NCI-H1092 treated with DMSO at 0.1 percent for 48 hours (cell line): ENCODE results near the gene CD248.
A peak's percentile ranks its signal among the peaks of the same experiment; 100 is the strongest.
"Not testable (repeated sequence)": the region's sequence is repeated elsewhere in the genome, so short reads cannot be mapped to it uniquely, and the experiment has no call there.

Experiments used
- DNase-seq: peaks from one replicate; lab custom pipeline; 2025; lab: John Stamatoyannopoulos, UW

CD248 gene

GRCh38 chr11:66313321-66314185, 3.3 kb downstream of the CD248 start:
- no peak for DNase-seq

- peak; percentile 90 for DNase-seq
Observed at GRCh38 chr11:66312549-66313320, 4.1 kb downstream of the CD248 start.

DNA sequence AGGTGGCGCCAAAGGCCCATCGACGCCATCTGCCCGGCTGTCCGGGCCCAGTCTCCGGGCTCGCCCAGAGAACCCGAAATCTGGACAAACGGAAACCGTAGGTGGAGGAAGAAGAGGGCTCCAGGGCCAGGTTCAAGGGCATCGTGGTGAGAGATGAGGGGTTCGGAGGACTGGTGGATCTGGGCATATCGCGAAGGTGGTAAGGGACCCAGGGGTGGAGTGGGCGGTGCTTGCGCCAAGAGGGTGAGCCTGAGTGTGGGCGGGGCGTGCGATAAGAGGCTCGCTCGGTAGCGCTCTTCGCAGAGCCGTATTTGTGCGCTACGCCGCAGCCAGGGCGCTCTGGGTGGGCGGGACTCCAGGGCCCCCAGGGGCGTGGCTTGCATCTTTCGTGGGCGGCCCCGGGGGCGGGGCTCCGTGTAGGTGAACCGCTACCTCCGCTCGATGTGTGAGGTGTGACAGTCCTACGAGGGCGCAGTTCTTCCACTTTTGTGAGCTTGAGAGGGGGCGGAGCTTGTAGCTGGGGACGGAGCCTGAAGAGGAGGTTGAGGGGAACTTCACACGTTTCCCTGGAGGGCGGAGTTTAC, 4.8 kb downstream of the CD248 start:
- DNase-seq: peak; percentile 95

GRCh38 chr11:66311470-66311964, 5.3 kb downstream of the CD248 start:
- no peak for DNase-seq

GRCh38 chr11:66310803-66311440, 5.9 kb downstream of the CD248 start:
- DNase-seq: not testable (repeated sequence)

- no peak for DNase-seq
Observed at GRCh38 chr11:66310324-66310723, 6.5 kb downstream of the CD248 start.

DNA sequence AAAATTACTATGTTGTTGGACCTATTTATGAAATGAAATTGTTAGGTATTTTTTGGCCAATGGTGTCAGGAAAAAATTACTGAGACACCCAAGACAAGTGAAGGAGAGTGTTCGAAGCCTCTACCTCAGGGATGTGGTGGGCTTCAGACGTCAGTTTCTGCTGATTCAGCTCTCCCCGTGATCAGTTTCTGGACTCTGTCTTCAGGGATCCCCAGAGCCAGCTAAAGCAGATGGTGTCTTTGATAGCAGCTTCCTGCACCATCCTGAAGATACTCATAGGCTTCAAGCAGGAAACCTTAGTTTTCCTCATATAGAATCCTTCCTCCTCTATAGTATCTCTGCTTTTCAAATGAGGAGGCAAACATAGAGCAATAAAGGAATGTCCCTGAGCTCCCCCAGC, 7.4 kb downstream of the CD248 start:
- DNase-seq: no peak

- DNase-seq: no peak
Observed at GRCh38 chr11:66302656-66303055, 14.2 kb downstream of the CD248 start.

- no peak for DNase-seq
Observed at GRCh38 chr11:66299186-66299585, 17.7 kb downstream of the CD248 start.

GRCh38 chr11:66297610-66298009, 19.2 kb downstream of the CD248 start:
- DNase-seq: no peak

DNA sequence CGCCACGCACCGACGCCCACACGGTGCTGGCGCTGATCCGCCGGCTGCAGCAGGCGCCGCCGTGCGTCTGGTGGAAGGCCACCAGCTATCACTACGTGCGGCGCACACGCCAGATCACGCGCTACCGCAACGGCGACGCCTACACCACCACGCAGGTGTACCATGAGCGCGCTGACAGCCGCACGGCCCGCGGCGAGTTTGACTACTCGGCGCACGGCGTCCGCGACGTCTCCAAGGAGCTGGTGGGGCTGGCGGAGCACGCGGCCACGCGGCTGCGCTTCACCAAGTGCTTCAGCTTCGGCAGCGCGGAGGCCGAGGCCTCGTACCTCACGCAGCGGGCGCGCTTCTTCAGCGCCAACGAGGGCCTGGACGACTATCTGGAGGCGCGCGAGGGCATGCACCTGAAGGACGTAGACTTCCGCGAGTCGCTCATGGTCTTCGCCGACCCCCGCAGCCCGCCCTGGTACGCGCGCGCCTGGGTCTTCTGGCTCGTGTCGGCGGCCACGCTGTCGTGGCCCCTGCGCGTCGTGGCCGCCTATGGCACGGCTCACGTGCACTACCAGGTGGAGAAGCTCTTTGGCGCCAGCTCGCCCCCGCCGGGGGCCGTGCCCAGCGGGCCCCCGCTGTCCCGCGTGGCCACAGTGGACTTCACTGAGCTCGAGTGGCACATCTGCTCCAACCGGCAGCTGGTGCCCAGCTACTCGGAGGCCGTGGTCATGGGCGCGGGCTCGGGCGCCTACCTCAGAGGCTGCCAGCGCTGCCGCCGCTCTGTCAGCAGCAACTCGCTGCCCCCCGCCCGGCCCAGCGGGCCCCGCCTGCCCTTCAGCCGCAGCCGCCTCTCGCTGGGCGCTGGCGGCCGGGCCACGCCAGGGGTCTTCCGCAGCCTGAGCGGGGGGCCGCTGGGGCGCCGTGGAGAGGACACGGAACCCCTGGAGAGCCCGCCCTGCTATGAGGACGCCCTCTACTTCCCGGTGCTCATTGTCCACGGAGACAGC, 21.9 kb downstream of the CD248 start:
- no peak for DNase-seq

DNA sequence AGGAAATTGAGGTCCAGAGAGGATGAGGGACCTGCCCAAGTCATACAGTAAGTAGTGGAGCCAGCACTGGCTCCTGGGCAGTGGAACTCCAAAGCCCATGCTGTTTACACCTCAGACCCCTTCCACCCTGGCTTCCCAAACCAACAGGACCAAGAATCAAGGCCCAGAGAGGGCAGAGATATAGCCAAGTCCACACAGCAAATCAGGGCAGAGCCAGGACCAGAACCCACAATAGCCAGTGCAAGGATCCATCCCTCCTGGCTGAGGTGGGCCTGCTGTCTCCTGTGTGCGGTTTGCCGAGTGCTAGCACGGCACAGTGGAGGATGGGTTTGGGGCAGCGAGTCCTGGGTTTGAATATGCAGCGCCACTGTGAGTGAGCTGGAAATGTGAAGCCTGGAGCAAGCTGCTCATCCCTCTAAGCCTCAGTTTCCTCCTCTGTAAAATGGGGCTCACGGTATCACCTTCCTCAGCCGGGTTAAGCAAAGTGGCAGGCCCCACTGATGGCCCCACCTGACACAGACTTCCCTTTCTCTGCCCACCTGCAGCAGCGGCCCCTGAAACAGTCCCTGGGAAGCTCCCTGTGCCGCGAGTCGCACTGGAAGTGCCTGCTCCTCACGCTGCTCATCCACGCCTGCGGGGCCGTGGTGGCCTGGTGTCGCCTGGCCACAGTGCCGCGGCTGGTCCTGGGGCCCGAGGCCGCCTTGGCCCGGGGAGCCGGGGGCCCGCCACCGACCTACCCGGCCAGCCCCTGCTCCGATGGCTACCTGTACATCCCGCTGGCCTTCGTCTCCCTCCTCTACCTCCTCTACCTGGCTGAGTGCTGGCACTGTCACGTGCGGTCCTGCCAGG, 22.8 kb downstream of the CD248 start:
- DNase-seq: no peak

GRCh38 chr11:66293352-66293751, 23.5 kb downstream of the CD248 start:
- DNase-seq: no peak

- DNase-seq: no peak
Observed at GRCh38 chr11:66292543-66293332, 24.1 kb downstream of the CD248 start.

DNA sequence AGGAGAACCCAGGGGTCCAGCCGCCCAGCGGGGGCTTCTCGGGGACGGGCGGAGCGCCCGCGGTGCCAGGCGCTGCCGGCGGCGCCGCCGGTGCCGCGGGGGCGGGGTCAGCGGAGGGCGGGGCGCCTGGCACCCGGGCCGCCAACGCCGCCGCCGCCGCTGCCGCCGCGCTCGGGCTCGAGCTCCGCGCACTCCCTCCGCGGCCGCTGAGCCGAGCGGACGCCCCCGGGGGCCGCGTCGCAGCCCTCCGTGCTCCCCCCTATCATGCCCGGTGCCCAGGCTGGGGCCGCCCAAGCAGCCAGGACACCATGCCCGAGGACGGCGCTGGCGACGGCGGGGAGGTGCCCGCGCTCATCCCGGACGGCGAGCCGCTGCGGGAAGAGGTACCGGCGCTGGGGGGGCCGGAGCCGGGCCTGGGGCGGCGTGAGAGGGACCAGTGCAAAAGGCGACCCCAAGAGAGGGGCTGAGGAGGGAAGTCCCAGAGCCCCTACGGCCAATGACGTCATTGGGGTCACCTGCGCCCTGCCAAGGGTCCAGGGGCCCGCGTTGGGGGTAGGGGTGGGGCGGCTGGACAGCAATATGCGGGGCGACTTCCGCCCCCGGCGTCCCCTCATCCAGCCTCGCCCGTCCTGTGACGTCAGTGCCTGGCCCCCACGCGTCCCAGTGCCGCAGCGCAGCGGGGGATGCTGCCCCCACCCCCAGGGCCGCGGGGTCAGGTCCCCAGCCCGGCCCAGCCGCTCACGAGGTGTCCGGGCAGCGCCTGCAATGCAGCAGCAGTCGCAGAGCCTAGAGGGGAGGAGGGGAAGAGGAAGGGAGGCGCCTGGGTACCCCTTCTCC, 24.9 kb downstream of the CD248 start, which contains the start of gene TMEM151A:
TMEM151A (plus strand) TSS at position 189 of the 837 bp plus-strand sequence; CDS start at position 309, 120 bp downstream.
- no peak for DNase-seq

GRCh38 chr11:66291303-66291705, 25.5 kb downstream of the CD248 start:
- peak; percentile 14 for DNase-seq

DNA sequence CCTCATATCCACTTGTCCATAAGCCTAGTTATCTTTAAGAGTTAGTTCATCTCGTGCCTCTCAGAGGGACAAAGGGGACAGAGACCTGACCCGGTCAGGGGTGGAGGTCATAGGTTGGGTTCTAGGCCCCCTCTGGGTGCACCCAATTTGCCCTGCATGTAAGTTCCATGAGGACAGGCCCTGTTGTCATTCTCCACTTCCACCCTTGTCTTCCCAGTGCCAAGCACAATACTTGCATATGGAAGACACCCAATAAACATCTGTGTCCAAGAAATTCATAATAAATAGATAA, 26.6 kb downstream of the CD248 start:
- DNase-seq: no peak
